Ovary (tissue), 3 donors: ENCODE results near the gene APP.

Experiments
- EP300 ChIP-seq: sonication (generic); formaldehyde crosslinking; IDR thresholded peaks from one replicate; pipeline ENCODE4 v1.6.1; 2017; ENCODE audit warnings: antibody characterized with exemption
- POLR2A ChIP-seq: fragments of 450-650 bp; IDR thresholded peaks from one replicate; pipeline ENCODE4 v1.6.1; 2017; ENCODE audit warnings: antibody characterized with exemption, mild to moderate bottlenecking, moderate library complexity
- TF ChIP-seq, protein P1 (sequence below), 3 donors: fragments of 450-650 bp in 2 of 3; fragments of 200-600 bp in 1 of 3; IDR thresholded peaks; one replicate each; pipeline versions ENCODE4 v1.5.1 to v1.8.0; 2016 to 2022; ENCODE audit warnings: antibody characterized with exemption in 3 of 3, mild to moderate bottlenecking in 1 of 3
- donor health status: DM: no; HTN: no; CAD: no.

DNA sequence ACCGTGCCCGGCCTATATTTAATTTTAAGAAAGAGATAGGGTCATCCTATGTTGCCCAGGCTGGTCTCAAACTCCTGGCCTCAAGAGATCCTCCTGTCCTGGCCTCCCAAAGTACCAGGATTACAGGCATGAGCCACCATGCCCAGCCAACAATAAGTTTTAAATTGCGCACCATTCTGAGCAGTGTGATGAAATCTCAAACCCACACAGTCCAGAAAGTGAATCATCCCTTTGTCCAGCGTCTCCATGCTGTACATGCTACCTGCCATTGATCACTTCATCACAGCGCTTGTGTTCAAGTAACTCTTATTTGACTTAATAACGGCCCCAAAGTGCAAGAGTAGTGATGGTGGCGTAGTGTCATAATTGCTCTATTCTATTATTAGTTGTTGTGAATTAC lies 75.4 kb downstream of the APP start:
- TF ChIP-seq, protein P1, sequence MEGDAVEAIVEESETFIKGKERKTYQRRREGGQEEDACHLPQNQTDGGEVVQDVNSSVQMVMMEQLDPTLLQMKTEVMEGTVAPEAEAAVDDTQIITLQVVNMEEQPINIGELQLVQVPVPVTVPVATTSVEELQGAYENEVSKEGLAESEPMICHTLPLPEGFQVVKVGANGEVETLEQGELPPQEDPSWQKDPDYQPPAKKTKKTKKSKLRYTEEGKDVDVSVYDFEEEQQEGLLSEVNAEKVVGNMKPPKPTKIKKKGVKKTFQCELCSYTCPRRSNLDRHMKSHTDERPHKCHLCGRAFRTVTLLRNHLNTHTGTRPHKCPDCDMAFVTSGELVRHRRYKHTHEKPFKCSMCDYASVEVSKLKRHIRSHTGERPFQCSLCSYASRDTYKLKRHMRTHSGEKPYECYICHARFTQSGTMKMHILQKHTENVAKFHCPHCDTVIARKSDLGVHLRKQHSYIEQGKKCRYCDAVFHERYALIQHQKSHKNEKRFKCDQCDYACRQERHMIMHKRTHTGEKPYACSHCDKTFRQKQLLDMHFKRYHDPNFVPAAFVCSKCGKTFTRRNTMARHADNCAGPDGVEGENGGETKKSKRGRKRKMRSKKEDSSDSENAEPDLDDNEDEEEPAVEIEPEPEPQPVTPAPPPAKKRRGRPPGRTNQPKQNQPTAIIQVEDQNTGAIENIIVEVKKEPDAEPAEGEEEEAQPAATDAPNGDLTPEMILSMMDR (IDR thresholded peaks at IDR 0.05) = no peak
- no peak for TF ChIP-seq POLR2A
- TF ChIP-seq EP300 = no peak
